GF-D8 (cell line): Measurements from ENCODE around the gene PLA2G6.
"Not testable (repeated sequence)": the region's sequence is repeated elsewhere in the genome, so short reads cannot be mapped to it uniquely, and the experiment has no call there.

ENCODE experiments used
- DNase-seq: peaks from one replicate; lab custom pipeline; 2025; lab: John Stamatoyannopoulos, UW

Gene PLA2G6

GRCh38 chr22:38132794-38133193, 48.8 kb downstream of the PLA2G6 start:
- no peak for DNase-seq

- DNase-seq = no peak
Observed at GRCh38 chr22:38132136-38132535, 49.5 kb downstream of the PLA2G6 start.

- no peak for DNase-seq
Observed at GRCh38 chr22:38131399-38131798, 50.2 kb downstream of the PLA2G6 start.

- no peak for DNase-seq
Observed at GRCh38 chr22:38129856-38130255, 51.8 kb downstream of the PLA2G6 start.

- no peak for DNase-seq
Observed at GRCh38 chr22:38129021-38129420, 52.6 kb downstream of the PLA2G6 start.

GRCh38 chr22:38127869-38128268, 53.8 kb downstream of the PLA2G6 start:
- DNase-seq = no peak

- no peak for DNase-seq
Observed at GRCh38 chr22:38126928-38127668, 54.5 kb downstream of the PLA2G6 start.

- DNase-seq = no peak
Observed at GRCh38 chr22:38125751-38126201, 55.9 kb downstream of the PLA2G6 start.

- DNase-seq = no peak
Observed at GRCh38 chr22:38125038-38125610, 56.5 kb downstream of the PLA2G6 start.

GRCh38 chr22:38124236-38124974, 57.2 kb downstream of the PLA2G6 start:
- DNase-seq = no peak

- DNase-seq = no peak
Observed at GRCh38 chr22:38122616-38123015, 59.0 kb downstream of the PLA2G6 start.

GRCh38 chr22:38120359-38121110, 61.1 kb downstream of the PLA2G6 start:
- DNase-seq = no peak

GRCh38 chr22:38118747-38119146, 62.9 kb downstream of the PLA2G6 start:
- not testable (repeated sequence) for DNase-seq

- DNase-seq = no peak
Observed at GRCh38 chr22:38118182-38118581, 63.4 kb downstream of the PLA2G6 start.

- not testable (repeated sequence) for DNase-seq
Observed at GRCh38 chr22:38117556-38117955, 64.1 kb downstream of the PLA2G6 start.

- no peak for DNase-seq
Observed at GRCh38 chr22:38115423-38116205, 66.0 kb downstream of the PLA2G6 start.

- DNase-seq = no peak
Observed at GRCh38 chr22:38114484-38115398, 66.9 kb downstream of the PLA2G6 start.

- no peak for DNase-seq
Observed at GRCh38 chr22:38112381-38112780, 69.2 kb downstream of the PLA2G6 start.

- DNase-seq = no peak
Observed at GRCh38 chr22:38111925-38112355, 69.7 kb downstream of the PLA2G6 start.
